DMS153 treated with DMSO at 0.1 percent for 48 hours (cell line): ENCODE measurements around the gene WDR88.
A peak's percentile ranks its signal among the peaks of the same experiment; 100 is the strongest.
"Not testable (repeated sequence)": the region's sequence is repeated elsewhere in the genome, so short reads cannot be mapped to it uniquely, and the experiment has no call there.

Experiments used
- DNase-seq: peaks from one replicate; lab custom pipeline; 2025; ENCODE audit not compliant: unreplicated experiment; lab: John Stamatoyannopoulos, UW

Gene WDR88

GRCh38 chr19:33126712-33127111, 5.2 kb upstream of the WDR88 start:
- DNase-seq: not testable (repeated sequence)

- no peak for DNase-seq
These were observed 2.0 kb upstream of the WDR88 start for GRCh38 chr19:33129901-33130300.

DNA sequence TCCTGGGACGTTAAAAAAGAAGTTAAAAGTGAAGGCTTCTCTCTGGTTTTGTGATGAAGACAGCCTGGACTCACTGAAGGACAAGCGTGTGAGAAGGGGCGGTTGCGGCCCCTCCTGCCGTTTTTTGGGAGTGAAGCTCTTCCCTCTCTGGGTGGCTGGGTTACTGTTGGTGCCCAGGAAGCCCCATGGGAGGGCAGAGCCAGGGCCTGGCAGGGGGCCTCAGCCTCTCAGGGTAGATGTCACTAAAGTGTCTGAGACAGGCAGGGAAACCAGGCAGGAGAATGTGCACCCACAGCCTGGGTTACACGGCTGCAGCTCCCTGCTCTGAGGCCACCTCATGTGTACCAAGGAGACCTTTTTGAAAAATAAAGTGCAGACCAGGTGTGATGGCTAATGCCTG, 1.5 kb upstream of the WDR88 start:
- DNase-seq: no peak

- DNase-seq: no peak
These were observed 511 bp downstream of the WDR88 start for GRCh38 chr19:33132425-33132824.

DNA sequence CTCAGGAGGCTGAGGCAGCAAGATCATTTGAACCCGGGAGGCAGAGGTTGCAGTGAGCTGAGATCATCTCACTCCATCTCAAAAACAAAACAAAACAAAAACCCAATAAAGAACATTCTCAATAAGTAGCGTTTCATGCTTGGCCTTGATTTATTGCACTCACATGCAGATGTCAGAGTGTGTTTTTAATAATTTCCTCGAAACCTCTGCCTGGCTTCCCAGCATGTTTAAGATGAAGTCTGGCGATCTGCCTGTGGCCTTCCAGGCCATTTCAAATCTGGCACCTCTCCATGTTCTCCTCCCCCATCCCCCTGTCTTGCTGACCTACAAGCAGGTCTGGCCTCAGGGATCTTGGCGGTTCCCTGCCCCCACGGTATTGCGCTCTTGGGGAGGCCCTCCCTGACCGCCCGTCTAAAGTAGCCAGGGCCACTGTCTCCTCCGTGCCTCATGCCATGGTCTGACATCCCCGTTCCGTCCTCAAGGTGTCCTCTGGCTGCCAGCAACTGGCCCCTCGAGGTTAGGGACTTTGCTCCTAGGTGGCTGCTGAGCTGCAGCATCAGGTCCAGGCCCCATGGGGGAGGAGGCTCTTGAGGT, 1.6 kb downstream of the WDR88 start:
- DNase-seq: no peak

GRCh38 chr19:33134571-33135041, 2.7 kb downstream of the WDR88 start:
- peak; percentile 2 for DNase-seq

DNA sequence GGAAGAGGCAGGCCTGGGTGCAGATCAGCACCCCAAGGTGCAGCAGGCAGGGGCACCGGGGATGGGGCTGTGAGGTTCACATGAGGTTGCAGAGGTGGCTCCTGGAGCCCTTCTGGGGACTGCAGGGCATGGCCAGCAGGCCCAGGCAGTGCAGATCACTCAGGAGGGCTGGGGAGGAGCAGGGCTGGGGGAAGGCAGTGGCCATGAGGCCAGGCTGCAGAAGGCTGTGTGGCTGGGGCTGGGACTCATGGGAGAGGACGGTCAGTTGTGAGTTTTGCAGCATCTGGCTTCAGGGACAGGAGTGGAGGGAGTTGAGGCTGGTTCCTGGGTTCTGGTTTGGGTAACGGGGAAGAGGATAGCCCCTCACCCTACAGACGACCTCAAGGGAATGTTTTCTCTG, 7.3 kb downstream of the WDR88 start:
- no peak for DNase-seq

DNA sequence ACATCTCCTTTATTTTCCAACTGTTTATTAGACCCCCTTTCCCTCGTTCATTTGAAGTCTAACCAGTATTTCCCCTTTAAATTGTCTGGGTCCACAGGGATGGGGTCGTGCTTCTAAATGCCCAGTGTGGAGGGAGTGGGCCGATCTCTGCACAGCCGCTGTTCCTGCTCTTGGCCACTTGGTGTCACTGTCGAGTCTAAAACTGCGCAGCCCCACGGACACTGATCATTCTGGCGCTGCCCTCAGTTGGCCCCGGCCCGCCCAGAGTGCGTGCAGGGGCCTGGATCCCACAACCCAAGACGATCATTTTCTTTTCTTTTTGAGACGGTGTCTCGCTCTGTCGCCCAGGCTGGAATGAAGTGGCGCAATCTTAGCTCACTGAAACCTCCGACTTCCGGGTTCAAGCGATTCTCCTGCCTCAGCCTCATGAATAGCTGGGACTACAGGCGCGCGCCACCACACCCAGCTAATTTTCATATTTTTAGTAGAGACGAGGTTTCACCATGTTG, 12.0 kb downstream of the WDR88 start:
- DNase-seq: peak; percentile 63

- DNase-seq: no peak
These were observed 14.3 kb downstream of the WDR88 start for GRCh38 chr19:33146209-33146608.

DNA sequence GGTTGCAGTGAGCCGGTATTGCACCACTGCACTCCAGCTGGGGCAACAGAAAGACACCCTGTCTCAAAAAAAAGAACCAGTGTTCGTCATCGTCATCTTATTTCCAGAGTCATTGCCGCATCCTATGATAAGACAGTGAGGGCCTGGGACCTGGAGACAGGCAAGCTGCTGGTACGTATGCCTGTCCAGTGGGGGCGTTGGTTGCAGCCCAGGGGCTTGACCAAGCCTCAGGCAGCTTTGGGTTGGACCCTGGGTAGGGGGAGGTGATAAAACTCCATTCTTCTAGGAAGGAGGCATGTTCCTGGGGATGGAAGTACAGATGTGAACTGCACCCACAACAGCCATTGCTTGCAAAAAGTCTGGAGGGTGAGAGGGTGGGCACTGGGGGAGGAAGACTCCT, 15.6 kb downstream of the WDR88 start:
- no peak for DNase-seq

DNA sequence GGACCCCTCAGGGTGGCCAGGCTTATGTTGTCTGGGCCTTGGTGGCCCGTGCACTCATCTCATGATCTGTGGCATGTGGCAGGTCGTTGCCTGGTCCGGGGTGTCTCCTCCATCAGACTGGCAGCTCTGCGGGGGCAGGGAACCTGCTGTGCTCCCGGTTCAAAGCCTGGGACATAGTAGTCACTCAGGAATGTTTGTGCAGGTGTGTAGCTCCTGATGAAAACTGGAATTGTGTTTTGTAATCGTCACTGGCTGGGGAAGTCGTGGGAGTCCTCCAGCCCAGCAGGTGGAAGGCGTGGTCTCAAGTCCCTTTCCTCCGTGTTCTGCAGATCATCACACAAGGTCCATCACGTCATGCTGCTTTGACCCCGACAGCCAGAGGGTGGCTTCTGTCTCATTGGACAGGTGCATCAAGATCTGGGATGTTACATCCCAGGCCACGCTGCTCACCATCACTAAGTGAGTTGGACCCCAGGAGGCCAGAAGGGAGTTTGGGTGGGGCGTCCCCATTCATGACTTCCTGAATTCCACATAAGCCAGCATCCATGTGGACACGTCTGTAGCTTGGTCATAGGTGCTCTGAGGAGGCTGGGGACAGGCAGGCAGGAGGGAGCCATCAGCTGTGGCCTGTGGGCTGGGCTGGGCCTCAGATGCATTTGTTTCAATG, 19.1 kb downstream of the WDR88 start:
- no peak for DNase-seq

- DNase-seq: no peak
These were observed 20.3 kb downstream of the WDR88 start for GRCh38 chr19:33152176-33152575.

DNA sequence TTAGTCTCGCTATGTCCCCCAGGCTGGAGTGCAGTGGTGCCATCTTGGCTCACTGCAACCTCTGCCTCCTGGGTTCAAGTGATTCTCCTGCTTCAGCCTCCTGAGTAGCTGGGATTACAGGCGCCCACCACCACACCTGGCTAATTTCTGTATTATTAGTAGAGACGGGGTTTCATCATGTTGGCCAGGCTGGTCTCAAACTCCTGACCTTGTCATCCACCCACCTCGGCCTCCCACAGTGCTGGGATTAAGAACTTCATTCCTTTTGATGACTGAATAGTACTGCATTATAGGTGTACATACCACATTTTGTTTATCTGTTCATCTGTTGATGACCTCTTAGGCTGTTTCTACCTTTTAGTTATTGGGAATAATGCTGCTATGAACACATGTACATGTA, 20.7 kb downstream of the WDR88 start:
- DNase-seq: not testable (repeated sequence)

- not testable (repeated sequence) for DNase-seq
These were observed 22.4 kb downstream of the WDR88 start for GRCh38 chr19:33154313-33154712.

DNA sequence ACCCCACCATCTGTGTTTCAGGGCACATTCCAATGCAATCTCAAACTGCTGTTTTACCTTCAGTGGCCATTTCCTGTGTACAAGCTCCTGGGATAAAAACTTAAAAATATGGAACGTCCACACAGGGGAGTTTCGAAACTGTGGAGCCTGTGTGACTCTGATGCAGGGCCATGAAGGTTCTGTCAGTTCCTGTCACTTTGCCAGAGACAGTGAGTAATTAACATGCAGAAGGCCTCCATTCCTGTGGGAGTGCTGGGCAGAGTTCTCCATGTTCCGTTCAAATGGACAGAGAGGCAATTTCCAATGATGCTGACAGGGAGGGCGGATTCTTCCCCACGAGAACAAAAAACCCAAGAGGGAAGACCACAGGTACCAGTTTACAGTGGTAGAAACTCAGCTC, 24.4 kb downstream of the WDR88 start:
- DNase-seq: no peak

DNA sequence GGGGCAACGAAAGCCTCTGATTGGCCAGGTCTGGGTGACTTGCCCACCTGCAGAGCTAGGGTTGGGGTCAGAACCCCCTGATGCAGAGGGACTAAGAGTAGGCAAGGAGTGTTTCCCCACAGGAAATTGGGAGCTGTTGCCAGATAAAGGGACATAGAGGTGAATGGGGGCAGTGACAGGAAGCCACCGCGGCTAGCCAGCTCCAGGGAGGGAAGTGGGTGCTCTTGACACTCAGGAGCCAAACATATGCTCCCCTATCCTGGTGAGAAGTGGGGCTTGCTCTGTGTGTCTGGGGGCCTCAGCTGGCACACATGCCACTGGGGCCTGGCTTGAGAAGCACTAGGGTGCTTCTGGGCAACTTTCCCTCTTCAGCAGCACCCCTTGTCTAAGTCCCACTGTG, 26.0 kb downstream of the WDR88 start:
- DNase-seq: no peak

DNA sequence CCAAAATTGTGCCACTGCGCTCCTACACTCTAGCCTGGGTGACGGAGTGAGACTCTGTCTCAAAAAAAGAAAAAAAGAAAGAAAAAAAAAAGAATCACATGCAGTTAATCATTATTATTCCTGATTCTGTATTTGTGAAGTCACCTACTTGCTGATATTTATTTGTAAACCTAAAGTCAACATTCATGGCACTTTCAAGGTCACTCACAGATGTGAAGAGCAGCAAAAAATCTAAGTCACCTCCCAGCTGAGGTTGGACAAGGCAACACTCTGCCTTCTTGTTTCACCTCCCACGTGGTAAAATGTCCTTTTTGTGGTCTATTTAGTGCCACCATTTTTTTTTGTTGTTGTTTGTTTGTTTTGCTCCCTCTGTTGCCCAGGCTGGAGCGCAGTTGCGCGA, 26.5 kb downstream of the WDR88 start:
- DNase-seq: no peak

DNA sequence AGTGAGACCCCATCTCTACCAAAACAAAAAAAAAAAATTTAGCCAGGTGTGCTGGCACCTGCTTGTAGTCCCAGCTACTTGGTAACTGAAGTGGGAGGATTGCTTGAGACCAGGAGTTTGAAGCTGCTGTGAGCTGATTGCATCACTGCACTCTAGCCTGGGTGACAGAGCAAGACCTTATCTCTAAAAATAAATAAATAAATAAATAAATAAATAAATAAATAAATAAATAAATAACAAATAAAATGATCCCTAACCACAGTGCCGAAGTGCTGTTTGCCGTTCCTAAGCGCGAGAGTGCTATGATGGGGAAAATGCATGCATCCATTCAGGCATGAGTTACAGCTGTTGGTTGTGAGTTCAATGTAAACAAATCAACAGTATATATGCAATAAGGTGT, 27.2 kb downstream of the WDR88 start:
- DNase-seq: no peak

GRCh38 chr19:33159893-33160292, 28.0 kb downstream of the WDR88 start:
- no peak for DNase-seq

- no peak for DNase-seq
These were observed 29.3 kb downstream of the WDR88 start for GRCh38 chr19:33161201-33161600.

- no peak for DNase-seq
These were observed 31.6 kb downstream of the WDR88 start for GRCh38 chr19:33163481-33163880.

DNA sequence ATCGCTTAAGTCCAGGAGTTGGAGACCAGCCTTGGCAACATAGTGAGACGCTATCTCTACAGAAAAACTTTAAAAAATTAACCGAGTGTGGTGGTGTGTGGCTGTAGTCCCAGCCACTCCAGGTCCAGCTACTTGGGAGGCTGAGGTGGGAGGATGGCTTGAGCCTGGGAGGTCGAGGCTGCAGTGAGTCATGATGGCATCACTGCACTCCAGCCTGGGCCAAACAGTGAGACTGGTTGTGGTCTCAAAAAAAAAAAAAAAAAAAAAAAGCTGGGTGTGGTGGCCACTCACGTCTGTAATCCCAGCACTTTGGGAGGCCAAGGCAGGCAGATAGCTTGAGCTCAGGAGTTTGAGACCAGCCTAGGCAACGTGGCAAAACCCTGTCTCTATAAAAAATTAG, 34.1 kb downstream of the WDR88 start:
- not testable (repeated sequence) for DNase-seq

DNA sequence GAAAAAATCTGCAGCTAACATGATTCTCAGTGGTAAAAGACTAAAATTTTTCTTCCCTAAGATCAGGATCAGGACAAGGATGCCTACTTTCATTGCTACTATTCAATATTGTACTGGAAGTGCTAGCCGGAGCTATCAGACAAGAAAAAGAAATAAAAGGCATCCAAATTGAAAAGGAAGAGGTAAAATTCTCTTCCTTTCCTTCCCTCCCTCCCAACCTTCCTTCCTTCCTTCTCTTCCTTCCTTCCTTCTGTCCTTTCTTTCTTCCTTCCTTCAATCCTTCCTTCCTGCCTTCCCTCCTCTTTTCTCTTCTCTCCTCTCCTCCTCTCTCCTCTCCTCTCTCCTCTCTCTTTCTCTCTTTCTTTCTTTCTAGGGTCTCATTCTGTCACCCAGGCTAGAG, 35.5 kb downstream of the WDR88 start:
- DNase-seq: no peak
